NCI-H2081 treated with DMSO at 0.1 percent for 48 hours (cell line): Measurements from ENCODE around the gene CFAP73.

Experiments used
- DNase-seq: peaks from one replicate; lab custom pipeline; 2025; lab: John Stamatoyannopoulos, UW

CFAP73 gene

DNA sequence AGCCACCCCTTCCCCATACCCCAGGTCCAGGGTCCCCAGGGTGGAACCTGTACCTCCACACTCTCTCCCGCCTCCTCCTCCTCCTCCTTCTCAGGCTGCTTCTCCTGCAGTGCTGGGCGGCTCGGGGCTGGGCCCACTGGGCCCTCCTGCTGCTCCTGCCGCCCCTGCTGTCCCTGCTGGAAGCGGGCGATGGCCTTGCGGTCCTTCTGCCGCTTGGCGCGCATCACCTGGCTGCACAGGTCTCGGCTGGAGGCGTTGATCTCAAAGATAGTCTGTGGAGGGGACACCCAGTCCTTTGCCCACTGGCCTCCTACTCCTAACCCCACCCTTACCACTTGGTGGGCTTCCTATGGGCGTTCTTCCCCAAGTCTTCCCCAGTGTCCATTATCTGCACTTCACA, 14.5 kb downstream of the CFAP73 start:
- DNase-seq, result no peak

DNA sequence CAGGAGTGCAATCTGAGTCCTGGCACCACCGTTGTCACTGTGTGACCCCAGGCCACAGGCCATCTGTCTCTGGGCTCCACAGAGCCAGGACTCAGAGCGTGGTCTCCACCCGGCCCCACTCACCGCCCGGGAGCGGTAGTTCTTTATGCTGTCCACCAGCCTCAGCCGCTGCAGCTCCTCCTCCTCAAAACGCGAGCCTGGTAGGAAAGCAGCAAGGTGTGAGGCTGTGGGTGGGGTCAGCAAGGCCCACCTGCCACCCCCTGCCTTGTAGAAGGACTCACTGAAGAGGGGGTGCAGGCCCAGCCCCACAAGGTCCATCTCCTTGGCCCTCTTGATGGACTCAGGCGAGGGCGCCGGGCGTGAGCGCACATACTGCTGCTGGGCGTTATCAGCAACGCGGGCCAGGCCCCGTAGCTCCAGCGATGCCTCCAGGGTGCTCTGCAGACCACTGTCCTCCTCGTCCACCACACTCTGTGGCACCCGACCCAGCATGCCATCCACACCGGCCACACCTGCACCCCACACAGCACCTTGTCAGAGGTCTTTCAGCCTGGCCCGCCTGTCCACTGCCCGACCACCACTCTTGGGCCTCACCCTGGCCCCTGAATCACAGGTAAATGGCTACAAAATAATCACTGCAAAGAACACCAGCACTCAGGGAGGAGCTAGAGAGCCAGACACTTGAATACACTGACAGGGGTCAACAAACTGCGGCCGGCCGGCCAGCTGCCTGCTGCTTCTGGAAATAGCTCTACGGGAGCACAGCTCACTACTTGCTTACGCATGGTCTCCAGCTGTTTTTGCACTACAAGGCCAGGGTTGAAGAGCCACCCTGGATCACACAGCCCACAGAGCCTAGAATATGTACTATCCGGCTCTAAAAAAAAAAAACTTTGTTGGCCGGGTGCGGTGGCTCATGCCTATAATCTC, 16.3 kb downstream of the CFAP73 start:
- DNase-seq, result no peak

- DNase-seq, result no peak
Measured at GRCh38 chr12:113167868-113168267, 18.3 kb downstream of the CFAP73 start.

GRCh38 chr12:113169697-113170096, 20.2 kb downstream of the CFAP73 start:
- no peak for DNase-seq

DNA sequence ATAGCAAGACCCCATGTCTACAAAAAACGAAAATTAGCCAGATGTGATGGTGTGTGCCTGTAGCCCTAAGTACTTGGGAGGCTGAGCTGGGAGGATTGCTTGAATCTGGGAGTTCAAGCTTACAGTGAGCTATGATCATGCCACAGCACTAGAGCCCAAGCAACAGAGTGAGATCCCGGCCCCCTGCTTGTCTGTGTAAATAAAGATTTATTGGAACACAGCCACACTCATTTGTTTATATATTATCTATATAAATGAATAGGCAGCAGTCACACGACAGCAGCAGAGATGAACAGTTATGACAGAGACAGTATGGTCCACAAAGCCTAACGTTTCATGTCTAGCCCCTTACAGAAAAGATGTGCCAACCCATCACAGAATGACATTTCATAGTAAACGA, 20.9 kb downstream of the CFAP73 start:
- no peak for DNase-seq

DNA sequence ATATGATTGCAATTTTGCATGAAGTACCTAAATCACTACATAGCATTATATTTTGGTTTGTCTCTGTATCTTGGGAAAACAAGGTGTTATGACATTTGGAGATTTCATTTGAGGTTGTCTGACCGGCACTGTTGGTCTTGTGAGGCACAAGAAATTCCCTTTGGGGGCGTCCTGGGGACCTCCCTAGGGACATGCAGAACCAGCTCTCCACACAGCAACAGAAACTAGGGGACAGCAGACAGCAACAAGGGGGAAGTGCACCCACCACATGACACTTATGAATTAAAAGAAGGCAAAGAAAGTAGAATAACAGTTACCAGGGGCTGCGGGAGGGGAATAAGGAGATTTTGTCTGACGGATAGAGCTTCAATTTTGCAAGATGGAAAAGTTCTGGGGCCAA, 21.4 kb downstream of the CFAP73 start:
- DNase-seq, result no peak

DNA sequence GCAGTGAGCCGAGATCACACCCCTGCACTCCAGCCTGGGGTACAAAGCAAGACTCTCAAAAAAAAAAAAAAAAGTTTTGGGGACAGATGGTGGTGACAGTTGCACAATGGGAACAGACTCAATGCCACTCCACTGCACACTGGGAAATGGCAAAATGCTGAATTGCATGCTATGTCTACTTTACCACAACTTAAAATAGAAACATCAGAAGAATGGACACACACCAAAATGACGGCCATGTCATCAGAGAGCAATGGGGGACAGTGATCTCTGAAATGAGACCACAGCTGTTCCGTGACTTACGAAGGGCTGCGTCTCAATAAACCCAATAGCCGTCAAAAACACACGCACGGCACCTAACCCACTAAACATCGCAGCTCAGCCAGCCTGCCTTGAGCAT, 22.0 kb downstream of the CFAP73 start:
- no peak for DNase-seq

GRCh38 chr12:113172185-113172584, 22.7 kb downstream of the CFAP73 start:
- DNase-seq, result no peak

DNA sequence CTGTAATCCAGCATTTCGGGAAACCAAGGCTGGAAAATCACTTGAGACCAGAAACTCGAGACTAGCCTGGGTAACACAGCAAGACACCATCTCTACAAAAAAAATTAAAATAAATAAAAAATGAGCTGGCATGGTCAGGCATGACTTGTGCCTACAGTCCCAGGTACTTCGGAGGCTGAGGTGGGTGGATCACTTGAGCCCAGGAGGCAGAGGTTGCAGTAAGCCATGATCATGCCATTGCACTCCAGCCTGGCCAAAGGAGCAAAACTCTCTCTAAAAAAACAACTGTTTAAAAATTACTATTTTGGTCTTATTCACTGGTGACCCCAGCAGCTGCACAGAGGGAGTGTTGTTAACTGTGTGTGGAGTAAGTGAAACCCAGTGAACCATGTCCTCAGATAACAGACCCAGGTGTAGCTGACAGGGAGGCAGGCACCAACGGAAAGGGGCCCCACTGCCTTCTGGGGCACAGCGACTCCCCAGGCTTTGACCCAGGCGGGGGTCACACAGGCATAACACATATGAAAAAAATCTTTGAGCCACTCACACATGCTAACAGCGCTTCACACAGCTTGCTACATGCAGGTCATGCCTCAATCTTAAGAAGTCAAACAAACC, 23.7 kb downstream of the CFAP73 start:
- DNase-seq, result no peak

- DNase-seq, result no peak
Measured at GRCh38 chr12:113174461-113175384, 25.2 kb downstream of the CFAP73 start.

DNA sequence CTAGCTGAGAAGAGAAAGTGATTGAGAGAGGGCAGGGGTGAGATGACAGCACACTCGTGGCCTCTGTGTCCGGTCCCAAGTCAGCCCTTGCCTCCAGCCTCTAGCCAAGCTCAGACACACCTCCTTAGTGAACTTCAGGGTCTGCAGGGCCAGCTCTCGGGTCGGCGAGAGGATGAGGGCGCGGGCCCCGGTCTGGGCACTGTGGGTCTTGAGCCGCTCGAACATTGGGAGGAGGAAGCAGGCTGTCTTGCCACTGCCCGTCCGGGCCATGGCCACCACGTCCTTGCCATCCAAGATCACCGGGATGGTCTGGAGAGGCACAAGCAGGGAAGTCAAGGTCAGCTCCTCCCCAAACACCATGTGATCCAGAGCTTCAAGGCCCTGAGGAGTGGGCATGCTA, 29.5 kb downstream of the CFAP73 start:
- DNase-seq, result no peak

DNA sequence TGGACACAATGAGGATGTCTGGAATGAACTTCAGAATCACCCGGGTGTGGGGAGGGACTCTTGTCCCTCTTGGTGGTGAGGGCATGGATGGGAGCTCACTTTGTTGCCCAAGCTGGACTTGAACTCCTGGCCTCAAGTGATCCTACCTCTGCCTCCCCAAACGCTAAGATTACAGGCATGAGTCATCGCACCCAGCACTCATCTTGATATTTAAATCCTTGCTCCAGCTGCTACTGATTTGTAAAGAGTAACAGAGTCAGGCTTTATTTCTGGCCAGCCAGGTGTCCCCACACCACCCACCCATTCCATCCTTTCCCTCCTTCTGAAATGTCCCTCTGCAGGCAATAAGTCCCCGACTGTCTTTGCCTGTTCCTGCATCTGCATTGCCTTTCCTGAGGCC, 30.8 kb downstream of the CFAP73 start:
- no peak for DNase-seq

GRCh38 chr12:113181975-113182374, 32.5 kb downstream of the CFAP73 start:
- DNase-seq, result no peak

GRCh38 chr12:113183030-113183589, 33.6 kb downstream of the CFAP73 start:
- DNase-seq, result no peak

GRCh38 chr12:113184098-113184899, 34.8 kb downstream of the CFAP73 start:
- no peak for DNase-seq

GRCh38 chr12:113184900-113185179, 35.3 kb downstream of the CFAP73 start:
- DNase-seq, result peak; percentile 13

DNA sequence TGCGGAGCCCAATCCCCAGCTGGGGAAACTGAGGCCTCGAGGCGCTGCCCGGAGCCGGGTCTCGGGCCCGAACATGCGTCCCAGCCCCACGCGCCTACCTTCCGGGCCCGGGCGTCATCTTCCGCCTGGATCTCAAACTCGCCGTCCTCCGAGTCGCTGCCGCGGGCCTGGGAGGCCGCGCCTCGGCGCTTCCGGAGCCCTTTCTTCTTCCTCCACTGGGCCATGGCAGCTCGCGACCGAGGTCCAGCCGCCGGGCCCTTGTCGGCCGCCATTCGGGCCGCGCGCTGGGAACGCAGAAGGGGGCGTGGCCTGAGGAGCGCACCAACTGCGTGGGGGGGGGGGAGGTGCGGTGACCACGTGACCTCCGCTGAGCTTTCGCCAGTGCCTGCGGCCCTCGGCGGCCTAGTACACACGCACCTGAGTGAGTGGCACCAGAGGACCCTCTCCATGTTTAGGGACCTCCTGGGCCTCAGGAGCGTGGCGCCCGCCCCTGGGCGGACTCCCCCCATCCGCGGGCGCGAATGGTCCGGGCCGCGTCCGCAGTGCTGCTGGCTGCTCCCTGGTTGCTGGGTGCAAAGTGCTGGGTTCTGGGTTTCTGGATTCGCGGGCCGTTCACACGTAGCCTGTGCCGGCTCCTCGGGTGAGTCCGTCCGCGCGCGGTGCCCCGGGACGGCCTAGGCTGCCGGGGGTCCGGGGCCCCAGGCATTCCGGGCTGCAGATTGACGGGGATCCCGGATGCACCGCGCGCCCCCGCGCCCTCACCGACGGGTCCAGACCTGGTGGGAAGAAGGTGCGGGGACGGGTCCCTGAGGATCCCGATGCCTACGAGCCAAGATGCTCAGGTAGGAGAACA, 35.9 kb downstream of the CFAP73 start, which contains the start of the genes DDX54 and RITA1:
Gene DDX54 (minus strand): TSS at position 299 of the 853 bp plus-strand sequence. CDS start 27 bp downstream, at position 272.
Gene RITA1 (plus strand): TSS at position 542 of the 853 bp plus-strand sequence. CDS start 1,026 bp downstream, outside the sequence.
- no peak for DNase-seq

GRCh38 chr12:113186033-113186365, 36.5 kb downstream of the CFAP73 start:
- DNase-seq, result no peak

- no peak for DNase-seq
Measured at GRCh38 chr12:113186666-113187325, 37.3 kb downstream of the CFAP73 start.

- no peak for DNase-seq
Measured at GRCh38 chr12:113189361-113189760, 39.8 kb downstream of the CFAP73 start.
